ENCODE results near the gene SYPL1.

Gene SYPL1

GRCh38 chr7:106057204-106057961 lies 54.7 kb downstream of the SYPL1 start:
- ChIA-PET CTCF (interaction anchor here (0.6 to 2.1 kb wide), 7 partner anchors 96 to 1065 kb away, joined by 3 to 14 read pairs (median 4); no protein-coding TSS in a partner anchor), POLR2A (interaction anchor here (0.6 kb wide), 1 partner anchor 29 kb away, joined by 3 read pairs; no protein-coding TSS in a partner anchor)
- DNase-seq (ENCODE audit: extremely low spot score): no peak
- TF ChIP-seq CTBP1 (IDR thresholded peaks at IDR 0.05; ENCODE audit: borderline replicate concordance) (no peak), ZNF384 (IDR thresholded peaks at IDR 0.05) (no peak), NFRKB (IDR thresholded peaks at IDR 0.05) (no peak), LEF1 (IDR thresholded peaks at IDR 0.05; ENCODE audit: borderline replicate concordance) (no peak), PKNOX1 (IDR thresholded peaks at IDR 0.05) (no peak), FOXM1 (IDR thresholded peaks at IDR 0.05; ENCODE audit: borderline replicate concordance) (no peak), ELF4 (IDR thresholded peaks at IDR 0.05) (no peak), FOXA1 (IDR thresholded peaks at IDR 0.05) (no peak), BHLHE40 (IDR thresholded peaks at IDR 0.05; ENCODE audit: borderline replicate concordance) (no peak), L3MBTL2 (conservative IDR thresholded peaks at IDR 0.05) (no peak), HDGF (IDR thresholded peaks at IDR 0.05; ENCODE audit: borderline replicate concordance) (no peak), ARNT (IDR thresholded peaks at IDR 0.05) (no peak), SUZ12 (IDR thresholded peaks at IDR 0.05) (no peak), TARDBP (IDR thresholded peaks at IDR 0.05) (no peak), FOXK2 (IDR thresholded peaks at IDR 0.05) (no peak)

GRCh38 chr7:106056513-106057203 lies 55.5 kb downstream of the SYPL1 start:
- peak; percentile 82 for DNase-seq (ENCODE audit: extremely low spot score)
- POLR2A ChIA-PET: interaction anchor here (0.6 kb wide), 1 partner anchor 29 kb away, joined by 3 read pairs; no protein-coding TSS in a partner anchor
- TF ChIP-seq NFRKB (IDR thresholded peaks at IDR 0.05) (no peak), CTBP1 (IDR thresholded peaks at IDR 0.05; ENCODE audit: borderline replicate concordance) (no peak)
- CTCF ChIA-PET: interaction anchor here (0.6 to 1.5 kb wide), 3 partner anchors 96 to 831 kb away, joined by 3 to 13 read pairs (median 4); no protein-coding TSS in a partner anchor

GRCh38 chr7:106054971-106055532 lies 57.1 kb downstream of the SYPL1 start:
- CTCF ChIA-PET: interaction anchor here (1.0 to 1.1 kb wide), 2 partner anchors 13 to 112 kb away, joined by 3 read pairs; no protein-coding TSS in a partner anchor
- POLR2A ChIA-PET: no interaction called here
- no peak for DNase-seq (ENCODE audit: extremely low spot score)
- no peak for TF ChIP-seq CTBP1 (IDR thresholded peaks at IDR 0.05; ENCODE audit: borderline replicate concordance)
- TF ChIP-seq L3MBTL2 (conservative IDR thresholded peaks at IDR 0.05): no peak
- TF ChIP-seq FOXA1 (IDR thresholded peaks at IDR 0.05): no peak
- no peak for TF ChIP-seq SUZ12 (IDR thresholded peaks at IDR 0.05)
- TF ChIP-seq TARDBP (IDR thresholded peaks at IDR 0.05): no peak
- no peak for TF ChIP-seq NFRKB (IDR thresholded peaks at IDR 0.05)
- no peak for TF ChIP-seq ELF4 (IDR thresholded peaks at IDR 0.05)
- no peak for TF ChIP-seq SP1 (IDR thresholded peaks at IDR 0.05)
- no peak for TF ChIP-seq BHLHE40 (IDR thresholded peaks at IDR 0.05; ENCODE audit: borderline replicate concordance)
- TF ChIP-seq FOXM1 (IDR thresholded peaks at IDR 0.05; ENCODE audit: borderline replicate concordance): no peak

- CTCF ChIA-PET: interaction anchor here (1.0 kb wide), 1 partner anchor 113 kb away, joined by 3 read pairs; no protein-coding TSS in a partner anchor
- TF ChIP-seq LEF1 (IDR thresholded peaks at IDR 0.05; ENCODE audit: borderline replicate concordance) (no peak), SP1 (IDR thresholded peaks at IDR 0.05) (no peak), SUZ12 (IDR thresholded peaks at IDR 0.05) (no peak), L3MBTL2 (conservative IDR thresholded peaks at IDR 0.05) (no peak), FOXK2 (IDR thresholded peaks at IDR 0.05) (no peak), BHLHE40 (IDR thresholded peaks at IDR 0.05; ENCODE audit: borderline replicate concordance) (no peak), ARNT (IDR thresholded peaks at IDR 0.05) (no peak), CTBP1 (IDR thresholded peaks at IDR 0.05; ENCODE audit: borderline replicate concordance) (no peak), NFRKB (IDR thresholded peaks at IDR 0.05) (no peak), FOXM1 (IDR thresholded peaks at IDR 0.05; ENCODE audit: borderline replicate concordance) (no peak)
- POLR2A ChIA-PET: no interaction called here
- no peak for DNase-seq (ENCODE audit: extremely low spot score)
Observed at GRCh38 chr7:106054156-106054910, 57.8 kb downstream of the SYPL1 start.

GRCh38 chr7:106053109-106053508 lies 59.0 kb downstream of the SYPL1 start:
- no peak for DNase-seq (ENCODE audit: extremely low spot score)
- ChIA-PET POLR2A (no interaction called here), CTCF (no interaction called here)
- no peak for TF ChIP-seq SP1 (IDR thresholded peaks at IDR 0.05)
- TF ChIP-seq HDGF (IDR thresholded peaks at IDR 0.05; ENCODE audit: borderline replicate concordance): no peak
- no peak for TF ChIP-seq ZNF384 (IDR thresholded peaks at IDR 0.05)

DNA sequence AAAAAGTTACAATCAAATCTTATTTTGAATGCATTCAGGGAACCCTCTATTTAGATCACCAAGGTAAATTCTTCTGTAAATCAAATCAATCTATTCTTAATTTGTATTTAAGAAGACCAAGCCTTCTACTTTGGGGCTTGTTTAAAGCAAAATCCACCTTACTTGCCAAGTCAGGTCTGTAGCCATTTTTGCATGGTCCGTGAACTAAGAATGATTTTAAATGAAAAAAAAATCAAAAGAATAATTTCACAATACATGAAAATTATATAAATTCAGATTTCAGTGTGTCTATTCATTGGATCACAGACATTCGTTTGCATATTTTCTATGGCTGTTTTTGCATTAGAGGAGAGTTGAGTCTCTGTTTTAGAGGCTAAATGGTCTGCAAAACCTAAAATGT lies 59.4 kb downstream of the SYPL1 start:
- CTCF ChIA-PET: no interaction called here
- no peak for DNase-seq (ENCODE audit: extremely low spot score)
- TF ChIP-seq NFRKB (IDR thresholded peaks at IDR 0.05): no peak
- no peak for TF ChIP-seq SP1 (IDR thresholded peaks at IDR 0.05)
- no peak for TF ChIP-seq ELF4 (IDR thresholded peaks at IDR 0.05)
- no peak for TF ChIP-seq BHLHE40 (IDR thresholded peaks at IDR 0.05; ENCODE audit: borderline replicate concordance)
- TF ChIP-seq TARDBP (IDR thresholded peaks at IDR 0.05): no peak
- no peak for TF ChIP-seq LEF1 (IDR thresholded peaks at IDR 0.05; ENCODE audit: borderline replicate concordance)
- no peak for TF ChIP-seq CTBP1 (IDR thresholded peaks at IDR 0.05; ENCODE audit: borderline replicate concordance)
- no peak for TF ChIP-seq SUZ12 (IDR thresholded peaks at IDR 0.05)
- TF ChIP-seq HDGF (IDR thresholded peaks at IDR 0.05; ENCODE audit: borderline replicate concordance): no peak
- no peak for TF ChIP-seq FOXM1 (IDR thresholded peaks at IDR 0.05; ENCODE audit: borderline replicate concordance)
- no peak for TF ChIP-seq ARNT (IDR thresholded peaks at IDR 0.05)
- POLR2A ChIA-PET: no interaction called here

Measured in HEK293T (cell line).